ENCODE measurements around the gene NFIA. TPM values are rescaled to one million over a fixed set of nuclear protein-coding genes. Genes with fewer than 3 reads are reported as not detected.

The NFIA gene
- total and polyA plus RNA-seq, 9 of the 15 experiments (the other 6 are each of a cell fraction or from before 2014, with no cell fraction given), result 5.3 to 24.9 (median 9.8) TPM

DNA sequence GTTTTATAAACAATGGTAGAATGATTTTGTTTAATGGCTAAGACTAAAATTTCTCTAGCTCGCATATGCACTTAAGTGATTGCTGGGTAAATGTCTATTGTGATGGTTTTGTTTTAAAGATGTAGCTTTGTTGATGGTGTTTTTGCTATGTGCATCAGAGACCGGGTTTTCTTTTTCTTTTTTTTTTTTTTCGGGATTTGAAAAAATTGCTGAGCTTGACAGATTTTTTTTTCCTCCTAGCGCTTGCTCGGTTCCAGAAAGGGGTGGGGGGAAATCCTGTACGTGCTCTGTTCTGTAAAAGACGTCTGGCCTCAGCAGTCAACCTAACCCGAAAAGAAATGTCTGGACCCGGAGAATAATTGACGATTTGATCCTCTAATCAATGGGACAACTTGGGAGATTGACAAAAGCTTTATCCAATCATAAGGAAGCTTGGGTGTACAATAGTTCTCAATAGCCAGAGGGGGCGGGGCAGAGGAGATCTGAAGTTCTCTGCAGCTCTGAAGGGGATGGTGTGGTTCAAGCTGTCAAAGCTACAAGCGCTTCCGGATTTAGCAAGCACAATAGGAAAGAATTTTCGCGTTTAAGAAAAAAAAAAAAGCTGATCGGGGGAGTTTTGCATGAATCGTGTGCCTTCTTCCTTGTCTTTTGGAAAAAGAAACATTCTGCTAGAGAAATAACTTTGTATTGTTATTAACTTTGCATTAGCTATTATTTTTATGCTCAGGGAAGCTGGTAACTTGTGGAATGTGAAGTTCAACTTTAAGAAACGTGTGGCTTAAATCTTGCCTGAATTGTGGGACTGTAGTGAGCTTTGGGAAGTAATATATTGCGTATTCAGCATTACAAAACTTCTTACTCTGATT, 4.5 kb upstream of the NFIA start (continued):
- TF ChIP-seq ETV1 (tag; conservative IDR thresholded peaks at IDR 0.05; ENCODE audit: low read depth), result no peak
- TF ChIP-seq MCM2 (IDR thresholded peaks at IDR 0.05; ENCODE audit: low read depth), result no peak
- no peak for TF ChIP-seq ZNF133 (CRISPR knock-in tag; IDR thresholded peaks at IDR 0.05)
- no peak for TF ChIP-seq MECOM (CRISPR knock-in tag; IDR thresholded peaks at IDR 0.05)
- no peak for TF ChIP-seq ATF1 (CRISPR knock-in tag; IDR thresholded peaks at IDR 0.05)
- peak; percentile 53 for TF ChIP-seq ATF1 (tag; IDR thresholded peaks at IDR 0.05)
- TF ChIP-seq NRF1 (conservative IDR thresholded peaks at IDR 0.05 in 1 of 2, IDR thresholded peaks at IDR 0.05 in 1 of 2), result peak; percentile 56 to 61; a peak in 3 of 4 replicates
- TF ChIP-seq, protein P1, sequence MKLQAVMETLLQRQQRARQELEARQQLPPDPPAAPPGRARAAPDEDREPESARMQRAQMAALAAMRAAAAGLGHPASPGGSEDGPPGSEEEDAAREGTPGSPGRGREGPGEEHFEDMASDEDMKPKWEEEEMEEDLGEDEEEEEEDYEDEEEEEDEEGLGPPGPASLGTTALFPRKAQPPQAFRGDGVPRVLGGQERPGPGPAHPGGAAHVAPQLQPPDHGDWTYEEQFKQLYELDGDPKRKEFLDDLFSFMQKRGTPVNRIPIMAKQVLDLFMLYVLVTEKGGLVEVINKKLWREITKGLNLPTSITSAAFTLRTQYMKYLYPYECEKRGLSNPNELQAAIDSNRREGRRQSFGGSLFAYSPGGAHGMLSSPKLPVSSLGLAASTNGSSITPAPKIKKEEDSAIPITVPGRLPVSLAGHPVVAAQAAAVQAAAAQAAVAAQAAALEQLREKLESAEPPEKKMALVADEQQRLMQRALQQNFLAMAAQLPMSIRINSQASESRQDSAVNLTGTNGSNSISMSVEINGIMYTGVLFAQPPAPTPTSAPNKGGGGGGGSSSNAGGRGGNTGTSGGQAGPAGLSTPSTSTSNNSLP (IDR thresholded peaks at IDR 0.05; ENCODE audit: borderline replicate concordance, low read depth, low read length), result peak; percentile 77; the same call in 1 of the 2 replicates
- no peak for TF ChIP-seq ZNF175 (CRISPR knock-in tag; IDR thresholded peaks at IDR 0.05; ENCODE audit: low read depth)
- peak; percentile 82 for TF ChIP-seq NEUROD1 (IDR thresholded peaks at IDR 0.05; ENCODE audit: borderline replicate concordance, low read depth, low read length, partially characterized antibody)
- TF ChIP-seq CXXC5 (CRISPR knock-in tag; IDR thresholded peaks at IDR 0.05), result peak; percentile 75
- no peak for TF ChIP-seq TFAM (CRISPR knock-in tag; conservative IDR thresholded peaks at IDR 0.05)
- no peak for TF ChIP-seq ZNF121 (CRISPR knock-in tag; conservative IDR thresholded peaks at IDR 0.05)
- no peak for TF ChIP-seq CC2D1A (IDR thresholded peaks at IDR 0.05)
- no peak for TF ChIP-seq CBX8 (IDR thresholded peaks at IDR 0.05; ENCODE audit: borderline replicate concordance, extremely low read depth, low read depth, low read length, poor library complexity, severe bottlenecking)
- TF ChIP-seq MYC (IDR thresholded peaks at IDR 0.05; ENCODE audit: low read depth, low read length), result 0 out of 2 replicates have a peak, but pooled peaks have one; percentile 11
- TF ChIP-seq MYC (CRISPR knock-in tag; IDR thresholded peaks at IDR 0.05; ENCODE audit: borderline replicate concordance, low read depth), result no peak
- TF ChIP-seq, protein P2, sequence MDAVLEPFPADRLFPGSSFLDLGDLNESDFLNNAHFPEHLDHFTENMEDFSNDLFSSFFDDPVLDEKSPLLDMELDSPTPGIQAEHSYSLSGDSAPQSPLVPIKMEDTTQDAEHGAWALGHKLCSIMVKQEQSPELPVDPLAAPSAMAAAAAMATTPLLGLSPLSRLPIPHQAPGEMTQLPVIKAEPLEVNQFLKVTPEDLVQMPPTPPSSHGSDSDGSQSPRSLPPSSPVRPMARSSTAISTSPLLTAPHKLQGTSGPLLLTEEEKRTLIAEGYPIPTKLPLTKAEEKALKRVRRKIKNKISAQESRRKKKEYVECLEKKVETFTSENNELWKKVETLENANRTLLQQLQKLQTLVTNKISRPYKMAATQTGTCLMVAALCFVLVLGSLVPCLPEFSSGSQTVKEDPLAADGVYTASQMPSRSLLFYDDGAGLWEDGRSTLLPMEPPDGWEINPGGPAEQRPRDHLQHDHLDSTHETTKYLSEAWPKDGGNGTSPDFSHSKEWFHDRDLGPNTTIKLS (IDR thresholded peaks at IDR 0.05; ENCODE audit: borderline replicate concordance, low read depth), result peak; percentile 42; the same call in 1 of the 2 replicates
- TF ChIP-seq CHD1 (IDR thresholded peaks at IDR 0.05; ENCODE audit: low read length), result no peak
- TF ChIP-seq XRCC3 (IDR thresholded peaks at IDR 0.05), result no peak
- TF ChIP-seq NFRKB (IDR thresholded peaks at IDR 0.05; ENCODE audit: low read depth), result 0 out of 2 replicates have a peak, but pooled peaks have one; percentile 35
- TF ChIP-seq ZNF316 (IDR thresholded peaks at IDR 0.05), result peak; percentile 100
- 0 out of 2 replicates have a peak, but pooled peaks have one; percentile 2 for TF ChIP-seq NFE2 (IDR thresholded peaks at IDR 0.05; ENCODE audit: low read depth)
- TF ChIP-seq, protein P3, sequence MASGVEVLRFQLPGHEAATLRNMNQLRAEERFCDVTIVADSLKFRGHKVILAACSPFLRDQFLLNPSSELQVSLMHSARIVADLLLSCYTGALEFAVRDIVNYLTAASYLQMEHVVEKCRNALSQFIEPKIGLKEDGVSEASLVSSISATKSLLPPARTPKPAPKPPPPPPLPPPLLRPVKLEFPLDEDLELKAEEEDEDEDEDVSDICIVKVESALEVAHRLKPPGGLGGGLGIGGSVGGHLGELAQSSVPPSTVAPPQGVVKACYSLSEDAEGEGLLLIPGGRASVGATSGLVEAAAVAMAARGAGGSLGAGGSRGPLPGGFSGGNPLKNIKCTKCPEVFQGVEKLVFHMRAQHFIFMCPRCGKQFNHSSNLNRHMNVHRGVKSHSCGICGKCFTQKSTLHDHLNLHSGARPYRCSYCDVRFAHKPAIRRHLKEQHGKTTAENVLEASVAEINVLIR (CRISPR knock-in tag; IDR thresholded peaks at IDR 0.05), result 0 out of 2 replicates have a peak, but pooled peaks have one; percentile 39
